Loucy (cell line): Measurements from ENCODE around the gene CACNA1S.

ENCODE experiments used
- CTCF ChIP-seq: fragments of 200-600 bp; sonication (generic); conservative IDR thresholded peaks from 2 replicates; pipeline ENCODE4 v1.5.1; 2014; ENCODE audit warnings: mild to moderate bottlenecking, antibody characterized with exemption, low read length
- EZH2phosphoT487 ChIP-seq: fragments of 200-600 bp; IDR thresholded peaks from 2 replicates; pipeline ENCODE4 v1.6.1; 2018; ENCODE audit warnings: antibody characterized with exemption, mild to moderate bottlenecking, moderate library complexity, borderline replicate concordance

GRCh38 chr1:201109651-201110050, 2.6 kb downstream of the CACNA1S start:
- no peak for TF ChIP-seq CTCF
- TF ChIP-seq EZH2phosphoT487 = no peak
